Measurements from ENCODE around the gene APCS.

The APCS gene

GRCh38 chr1:159587461-159587951 is at the start of gene APCS:
Gene APCS, plus strand, starts transcription at chr1:159587826. Its CDS starts 96 bp downstream, at chr1:159587922.
- no peak for DNase-seq (ENCODE audit: low spot score)
- TF ChIP-seq, protein P1, sequence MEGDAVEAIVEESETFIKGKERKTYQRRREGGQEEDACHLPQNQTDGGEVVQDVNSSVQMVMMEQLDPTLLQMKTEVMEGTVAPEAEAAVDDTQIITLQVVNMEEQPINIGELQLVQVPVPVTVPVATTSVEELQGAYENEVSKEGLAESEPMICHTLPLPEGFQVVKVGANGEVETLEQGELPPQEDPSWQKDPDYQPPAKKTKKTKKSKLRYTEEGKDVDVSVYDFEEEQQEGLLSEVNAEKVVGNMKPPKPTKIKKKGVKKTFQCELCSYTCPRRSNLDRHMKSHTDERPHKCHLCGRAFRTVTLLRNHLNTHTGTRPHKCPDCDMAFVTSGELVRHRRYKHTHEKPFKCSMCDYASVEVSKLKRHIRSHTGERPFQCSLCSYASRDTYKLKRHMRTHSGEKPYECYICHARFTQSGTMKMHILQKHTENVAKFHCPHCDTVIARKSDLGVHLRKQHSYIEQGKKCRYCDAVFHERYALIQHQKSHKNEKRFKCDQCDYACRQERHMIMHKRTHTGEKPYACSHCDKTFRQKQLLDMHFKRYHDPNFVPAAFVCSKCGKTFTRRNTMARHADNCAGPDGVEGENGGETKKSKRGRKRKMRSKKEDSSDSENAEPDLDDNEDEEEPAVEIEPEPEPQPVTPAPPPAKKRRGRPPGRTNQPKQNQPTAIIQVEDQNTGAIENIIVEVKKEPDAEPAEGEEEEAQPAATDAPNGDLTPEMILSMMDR (IDR thresholded peaks at IDR 0.05; ENCODE audit: borderline replicate concordance, control extremely low read depth, extremely low read depth, insufficient read depth, missing control alignments), result no peak
- in situ Hi-C loops (cut with MboI; ENCODE audit: low sequenced_read_pairs, unreplicated experiment), result no loop called here

- TF ChIP-seq, protein P1 (IDR thresholded peaks at IDR 0.05; ENCODE audit: borderline replicate concordance, control extremely low read depth, extremely low read depth, insufficient read depth, missing control alignments), result no peak
- in situ Hi-C loops (cut with MboI; ENCODE audit: low sequenced_read_pairs, unreplicated experiment), result no loop called here
- DNase-seq (ENCODE audit: low spot score), result no peak
These were observed 39.5 kb upstream of the APCS start for GRCh38 chr1:159548126-159548525.

DNA sequence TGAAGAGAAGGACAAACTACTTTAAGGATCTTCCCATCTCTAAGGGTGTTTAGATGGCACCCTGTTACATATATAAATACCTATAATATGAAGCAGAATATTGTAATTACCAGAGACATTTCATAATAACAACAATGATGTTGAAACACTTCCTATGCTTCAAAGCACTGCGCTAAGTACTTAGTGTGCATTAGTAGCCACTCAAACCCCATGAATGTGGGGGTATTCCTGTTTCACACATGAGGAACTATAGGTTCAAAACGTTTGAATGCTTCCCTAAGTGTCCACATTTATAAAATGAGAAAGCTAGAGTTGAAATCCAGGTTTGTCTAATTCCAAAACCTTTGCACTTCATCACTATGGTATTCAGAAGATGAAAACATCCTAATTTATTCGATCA is 33.4 kb upstream of the APCS start:
- TF ChIP-seq, protein P1 (IDR thresholded peaks at IDR 0.05; ENCODE audit: borderline replicate concordance, control extremely low read depth, extremely low read depth, insufficient read depth, missing control alignments), result no peak
- in situ Hi-C loops (cut with MboI; ENCODE audit: low sequenced_read_pairs, unreplicated experiment), result no loop called here
- DNase-seq (ENCODE audit: low spot score), result no peak

- in situ Hi-C loops (cut with MboI; ENCODE audit: low sequenced_read_pairs, unreplicated experiment), result no loop called here
- TF ChIP-seq, protein P1 (IDR thresholded peaks at IDR 0.05; ENCODE audit: borderline replicate concordance, control extremely low read depth, extremely low read depth, insufficient read depth, missing control alignments), result no peak
- no peak for DNase-seq (ENCODE audit: low spot score)
These were observed 32.9 kb upstream of the APCS start for GRCh38 chr1:159554696-159555095.

DNA sequence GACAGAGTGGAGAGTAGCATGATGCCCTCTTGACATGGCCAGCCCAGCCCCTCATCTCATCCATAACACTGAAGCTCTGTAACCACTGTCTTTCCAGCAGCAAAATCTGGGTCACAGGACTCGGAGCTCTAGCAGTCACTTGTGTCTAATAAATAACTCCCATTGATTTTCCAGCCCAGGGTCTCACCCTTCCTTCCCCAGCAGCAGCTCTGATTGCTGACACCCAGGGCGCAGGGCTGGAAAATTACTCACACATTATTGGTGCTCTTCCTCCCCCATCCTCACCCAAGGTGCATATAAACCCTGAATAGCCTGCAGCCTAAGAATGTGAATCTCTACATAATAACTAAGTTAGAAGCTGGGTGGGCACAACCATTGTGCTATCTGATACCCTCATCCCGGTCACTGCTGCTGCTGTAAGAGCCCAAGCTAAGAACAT is 30.7 kb upstream of the APCS start:
- DNase-seq (ENCODE audit: low spot score), result no peak
- TF ChIP-seq, protein P1 (IDR thresholded peaks at IDR 0.05; ENCODE audit: borderline replicate concordance, control extremely low read depth, extremely low read depth, insufficient read depth, missing control alignments), result no peak
- in situ Hi-C loops (cut with MboI; ENCODE audit: low sequenced_read_pairs, unreplicated experiment), result no loop called here

GRCh38 chr1:159560599-159560998 is 27.0 kb upstream of the APCS start:
- DNase-seq (ENCODE audit: low spot score), result no peak
- TF ChIP-seq, protein P1 (IDR thresholded peaks at IDR 0.05; ENCODE audit: borderline replicate concordance, control extremely low read depth, extremely low read depth, insufficient read depth, missing control alignments), result no peak
- in situ Hi-C loops (cut with MboI; ENCODE audit: low sequenced_read_pairs, unreplicated experiment), result no loop called here

Measured in GM13976 (cell line).